IPS-11a (cell line): ENCODE results near the gene YKT6.
A peak's percentile ranks its signal among the peaks of the same experiment; 100 is the strongest.
"Not testable (repeated sequence)": the region's sequence is repeated elsewhere in the genome, so short reads cannot be mapped to it uniquely, and the experiment has no call there.

ENCODE experiments used
- H3K4me3 ChIP-seq: one replicate; pipeline ENCODE4 v1.5.1; 2013; ENCODE audit warnings: low read depth, low read length, control low read depth

YKT6 gene

DNA sequence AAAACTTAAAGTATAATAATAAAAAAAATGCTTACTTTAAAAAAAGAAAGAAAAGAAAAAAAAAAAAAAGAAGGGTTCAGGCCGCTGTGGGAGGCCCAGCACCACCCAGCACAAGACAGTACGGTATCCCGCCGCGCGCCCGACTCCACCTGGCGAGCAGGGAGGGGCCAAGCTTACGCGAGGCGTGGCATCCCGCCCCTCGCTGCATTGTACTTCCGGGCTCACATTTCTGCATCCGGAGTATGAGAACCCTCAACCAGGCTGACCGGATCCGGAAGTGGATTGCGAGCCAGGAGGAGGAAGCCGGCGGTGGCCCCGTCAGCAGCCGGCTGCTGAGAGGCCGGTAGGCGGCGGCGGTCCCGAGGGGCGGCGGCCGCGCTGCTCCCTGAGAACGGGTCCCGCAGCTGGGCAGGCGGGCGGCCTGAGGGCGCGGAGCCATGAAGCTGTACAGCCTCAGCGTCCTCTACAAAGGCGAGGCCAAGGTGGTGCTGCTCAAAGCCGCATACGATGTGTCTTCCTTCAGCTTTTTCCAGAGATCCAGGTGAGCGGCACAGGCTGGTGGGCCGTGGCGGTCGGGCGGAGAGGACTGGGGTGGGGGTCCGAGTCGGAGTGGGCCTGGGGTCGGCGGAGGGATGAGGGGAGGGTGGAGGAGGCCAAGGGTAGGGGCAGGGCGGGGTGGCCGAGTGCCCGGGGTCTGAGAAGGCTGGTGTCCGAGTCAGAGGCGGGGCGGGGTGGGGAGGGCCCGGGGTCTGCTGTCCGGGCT is at the start of gene YKT6:
Gene YKT6 (plus strand): TSS at position 280 of the 763 bp plus-strand sequence. CDS start 158 bp downstream, at position 438.
- peak within 1 kb of the TSS; percentile 94 for H3K4me3 ChIP-seq

DNA sequence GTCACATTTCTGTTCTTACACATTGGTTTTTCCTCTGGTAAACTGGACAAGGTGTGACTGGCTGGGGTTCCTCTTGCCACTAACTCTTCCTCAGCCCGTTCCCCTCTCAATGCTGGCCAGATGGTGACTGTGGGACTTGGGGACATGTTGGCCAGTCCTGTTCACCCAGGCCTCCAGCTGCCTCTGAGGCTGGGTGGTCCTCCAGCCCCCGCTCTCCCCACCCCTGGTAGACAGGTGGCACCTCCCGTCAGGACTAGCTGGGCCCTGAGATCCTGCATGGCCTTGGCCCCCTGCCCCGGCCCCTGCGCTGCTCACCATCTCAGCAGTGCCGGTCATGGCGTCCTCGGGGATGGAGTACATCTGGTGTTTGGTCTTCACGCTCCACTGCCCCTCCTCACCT is 48.8 kb upstream of the YKT6 start:
- no peak overlapping the region for H3K4me3 ChIP-seq

DNA sequence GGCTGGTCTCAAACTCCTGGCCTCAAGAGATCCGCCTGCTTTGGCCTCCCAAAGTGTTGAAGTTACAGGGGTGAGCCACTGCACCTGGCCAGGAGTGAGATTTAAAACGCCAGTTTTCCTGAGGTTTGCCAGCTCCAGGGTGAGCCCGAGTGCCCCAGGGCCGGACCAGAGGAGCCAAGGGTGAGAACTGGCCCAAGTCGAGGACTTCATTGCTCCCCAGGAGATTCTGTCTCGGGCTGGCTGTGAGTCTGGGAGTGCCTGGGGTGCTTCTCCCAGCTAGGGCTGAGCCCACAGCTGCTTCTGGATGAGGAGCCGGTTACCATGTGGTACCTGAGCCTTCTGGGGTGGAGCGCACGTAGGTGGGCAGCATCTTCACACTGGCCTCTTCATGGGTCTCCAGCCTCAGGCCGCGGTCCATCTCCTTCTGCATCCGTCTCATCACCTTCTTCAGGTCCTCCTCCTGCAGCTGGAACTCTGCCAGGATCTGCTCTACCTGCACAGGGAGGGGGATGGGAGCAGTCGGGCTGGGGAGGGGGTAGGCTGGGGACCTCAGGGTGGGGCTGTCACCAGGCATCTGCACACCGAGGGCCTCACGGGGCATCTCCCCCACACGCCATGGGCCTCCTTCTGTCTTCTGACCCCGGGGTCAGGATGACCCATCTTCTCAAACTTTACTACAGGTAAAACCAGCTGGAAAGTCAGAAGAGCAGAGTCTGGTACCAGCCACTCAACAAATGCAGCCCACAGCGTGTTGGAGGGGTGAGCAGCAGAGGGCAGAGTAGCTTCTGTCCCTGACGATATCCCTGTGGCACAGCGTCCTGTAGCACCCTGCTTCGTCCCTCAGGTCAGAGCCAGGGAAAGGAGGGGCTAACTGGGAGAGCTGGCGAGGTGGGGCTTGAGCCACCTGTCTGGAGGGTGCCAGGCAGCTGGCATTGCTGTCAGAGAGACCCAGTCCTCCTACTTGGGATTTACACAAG is 47.5 kb upstream of the YKT6 start:
- no peak overlapping the region for H3K4me3 ChIP-seq

DNA sequence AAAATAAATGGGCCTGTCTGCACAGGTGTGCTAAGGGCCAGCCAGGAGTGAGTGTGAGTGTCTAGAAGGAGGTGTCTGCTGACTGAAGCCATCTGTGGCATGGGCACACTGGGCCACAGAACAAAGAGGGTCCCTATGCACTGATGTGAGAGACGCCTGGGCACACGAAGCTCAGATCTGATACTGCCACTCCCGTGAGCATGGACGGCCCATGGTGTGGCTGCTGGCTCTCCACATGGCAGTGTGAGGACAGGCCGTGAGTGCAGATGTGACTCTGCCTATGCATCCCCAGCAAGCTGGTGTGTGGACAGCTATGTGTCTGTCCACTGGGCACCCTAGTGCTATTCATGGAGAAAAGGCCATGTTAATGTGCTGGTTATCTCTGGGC is 46.8 kb upstream of the YKT6 start:
- H3K4me3 ChIP-seq, result no peak overlapping the region

DNA sequence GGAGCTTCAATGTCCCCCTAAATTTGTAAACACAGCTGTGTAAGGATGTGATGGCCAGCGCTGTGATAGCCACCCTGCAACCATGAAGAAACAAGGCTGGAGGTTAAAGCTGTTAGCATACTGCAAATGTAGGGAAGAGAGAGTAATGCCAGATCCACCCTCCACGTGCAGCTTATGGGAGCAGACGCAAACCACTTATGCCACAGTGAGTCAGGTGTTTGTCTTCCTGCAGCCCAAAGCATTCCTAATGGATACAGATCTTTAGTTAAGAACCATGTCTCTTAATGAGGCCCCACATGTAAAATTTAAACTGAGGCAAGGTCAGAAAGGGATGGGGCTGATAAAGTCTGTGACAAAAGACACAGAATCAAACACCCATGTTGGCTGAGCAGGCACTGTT is 46.1 kb upstream of the YKT6 start:
- no peak overlapping the region for H3K4me3 ChIP-seq

DNA sequence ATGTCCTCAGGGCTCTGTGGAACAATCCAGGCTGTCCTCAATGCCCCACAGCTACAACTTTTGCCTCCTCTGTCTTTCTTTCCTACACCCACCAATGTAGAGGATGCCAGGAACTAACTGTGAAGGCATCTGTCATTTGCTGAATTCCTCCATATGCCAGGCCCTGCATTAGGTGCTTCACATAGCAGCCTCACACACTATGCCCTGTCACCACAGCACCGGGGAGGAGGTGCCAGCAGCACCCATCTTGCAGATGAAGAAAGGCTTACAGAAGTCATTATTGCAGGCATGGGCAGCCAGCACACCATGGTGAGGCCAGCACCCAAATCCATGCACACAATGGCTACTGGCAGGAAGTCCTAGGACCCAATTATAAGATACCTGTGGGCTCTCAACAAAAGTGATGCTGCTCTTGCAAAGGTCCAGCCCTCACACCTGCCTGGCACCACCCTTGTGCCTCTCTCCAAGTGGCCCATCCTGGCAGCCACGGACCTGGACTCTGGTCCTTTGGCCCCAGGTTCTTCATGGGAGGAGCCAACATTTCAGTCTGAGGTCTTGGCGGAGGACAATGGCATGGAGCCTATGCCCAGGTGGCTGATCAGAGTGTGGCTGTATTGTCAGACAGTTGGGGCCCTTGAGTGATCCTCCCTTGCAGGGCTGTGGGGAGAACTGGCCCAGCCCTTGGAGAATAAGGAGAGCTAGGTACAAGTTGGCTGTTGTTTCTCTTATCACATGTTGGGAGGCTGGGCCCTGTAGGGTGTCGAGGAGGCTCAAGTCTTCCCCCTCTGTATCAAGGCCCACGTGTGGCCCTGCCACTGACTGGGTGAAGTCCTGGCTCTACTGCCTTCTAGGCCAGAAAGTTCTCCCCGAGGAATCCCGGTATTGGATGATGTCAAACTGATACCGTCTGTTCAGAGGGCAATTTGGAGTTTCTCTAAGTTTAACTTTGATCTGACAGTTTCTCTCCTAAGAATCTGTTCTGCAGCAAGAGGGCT is 45.3 kb upstream of the YKT6 start:
- no peak overlapping the region for H3K4me3 ChIP-seq

DNA sequence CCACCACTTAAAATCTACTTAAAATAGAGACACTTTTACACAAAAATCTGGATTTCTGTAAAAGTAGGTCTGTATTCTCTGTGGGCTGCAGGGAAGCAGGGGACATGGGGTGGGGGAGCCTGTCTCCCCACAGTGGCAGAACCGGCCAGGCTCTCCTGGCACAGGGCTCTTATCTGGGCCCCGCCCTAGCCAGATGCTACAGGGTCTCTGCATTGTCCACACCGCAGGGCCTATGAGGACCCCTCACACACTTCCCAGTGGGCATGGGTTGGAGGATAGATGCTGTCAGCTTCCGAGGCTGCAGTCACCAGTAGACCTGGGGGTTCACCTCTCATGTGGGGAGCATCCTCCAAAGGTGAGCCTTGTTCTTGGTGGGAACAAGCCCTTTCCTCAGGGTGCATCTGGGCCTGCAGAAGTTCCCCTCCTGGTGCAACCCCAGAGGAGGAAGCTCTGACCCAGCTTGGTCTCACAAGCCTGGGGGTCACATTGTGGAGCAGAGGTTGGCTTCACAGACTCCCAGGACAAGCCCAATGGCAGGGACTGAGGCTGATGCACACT is 44.2 kb upstream of the YKT6 start:
- no peak overlapping the region for H3K4me3 ChIP-seq

DNA sequence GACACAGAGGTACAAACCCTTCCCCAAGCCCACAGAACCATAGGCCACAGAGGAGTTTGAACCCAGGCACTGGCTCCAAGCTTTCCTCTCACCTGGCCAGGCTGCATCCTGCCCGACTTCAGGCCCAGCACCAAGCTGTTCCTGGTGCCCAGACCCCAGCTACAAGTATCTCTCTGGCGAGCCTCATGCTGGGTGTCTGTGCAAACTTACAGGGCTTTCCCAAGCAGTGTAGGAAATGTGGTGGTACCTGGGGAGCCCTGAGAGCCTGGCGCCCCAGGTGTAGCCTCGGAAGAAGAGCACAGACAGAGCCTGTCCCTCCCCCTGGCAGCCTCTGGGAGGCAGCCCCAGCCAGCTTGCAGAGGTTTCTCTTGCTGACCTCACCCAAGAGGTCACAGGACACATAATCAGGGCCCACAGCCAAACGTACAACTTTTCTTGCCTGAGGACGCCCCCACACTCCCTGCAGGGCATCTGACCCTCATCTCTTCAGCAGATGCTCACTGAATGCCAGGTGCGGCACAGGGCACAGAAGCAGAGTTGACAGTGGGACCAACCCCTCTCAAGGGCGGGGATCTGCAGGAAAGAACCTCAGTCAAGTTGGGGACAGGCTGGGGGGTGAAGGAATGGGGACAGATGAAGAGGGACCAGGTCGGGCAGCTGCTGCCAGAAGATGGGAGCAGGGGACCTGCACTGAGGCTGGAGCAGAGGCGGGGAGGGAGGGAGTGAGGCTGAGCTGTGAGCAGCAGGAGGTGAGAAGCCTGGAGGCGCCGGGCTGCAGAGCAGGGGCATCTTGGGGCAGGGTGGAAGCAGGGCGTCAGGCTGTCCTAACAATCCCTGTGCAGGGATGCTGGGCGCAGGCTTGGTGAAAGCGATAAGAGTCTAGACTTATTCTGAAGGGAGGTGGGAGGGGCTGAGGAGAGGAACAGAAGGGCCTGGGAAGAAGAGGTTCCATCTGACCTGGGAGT is 43.4 kb upstream of the YKT6 start:
- H3K4me3 ChIP-seq, result no peak overlapping the region

DNA sequence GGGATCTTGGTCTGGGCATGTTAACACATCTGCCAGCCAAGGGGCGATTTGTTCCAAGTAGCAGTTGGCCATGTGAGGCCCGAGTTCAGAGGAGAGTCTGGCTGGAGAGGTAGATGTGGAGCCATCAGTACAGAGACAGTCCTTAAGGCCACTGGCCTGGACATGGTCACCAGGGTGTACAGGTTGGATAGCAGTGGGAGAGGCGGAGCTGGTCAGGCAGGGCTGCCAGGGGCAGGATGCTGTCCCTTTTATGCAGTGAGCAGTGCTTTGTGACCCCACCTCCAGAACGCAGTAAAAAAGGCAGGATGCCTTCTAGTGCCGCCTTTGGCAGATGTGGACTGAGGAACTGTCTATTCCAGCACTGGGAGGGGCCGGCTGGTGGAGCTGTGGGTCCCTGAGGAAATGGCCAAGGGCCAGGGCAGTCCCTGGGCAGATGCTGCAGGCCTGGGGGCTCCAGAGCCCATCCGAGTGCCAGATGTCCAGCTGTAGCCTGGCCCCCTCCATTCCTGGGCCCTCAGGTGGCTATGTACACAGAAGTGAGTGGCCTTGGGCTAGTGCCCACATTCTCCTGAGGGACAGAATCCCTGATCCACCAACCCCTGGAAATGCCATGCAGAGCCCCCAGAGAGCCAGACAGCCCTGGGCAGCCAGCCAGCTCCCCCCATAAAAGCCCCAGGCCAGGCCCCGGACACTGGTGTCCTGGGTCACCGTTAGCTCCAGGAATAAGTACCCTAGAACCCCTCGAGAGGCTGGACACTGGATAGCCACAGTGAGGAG is 42.5 kb upstream of the YKT6 start:
- H3K4me3 ChIP-seq, result no peak overlapping the region

DNA sequence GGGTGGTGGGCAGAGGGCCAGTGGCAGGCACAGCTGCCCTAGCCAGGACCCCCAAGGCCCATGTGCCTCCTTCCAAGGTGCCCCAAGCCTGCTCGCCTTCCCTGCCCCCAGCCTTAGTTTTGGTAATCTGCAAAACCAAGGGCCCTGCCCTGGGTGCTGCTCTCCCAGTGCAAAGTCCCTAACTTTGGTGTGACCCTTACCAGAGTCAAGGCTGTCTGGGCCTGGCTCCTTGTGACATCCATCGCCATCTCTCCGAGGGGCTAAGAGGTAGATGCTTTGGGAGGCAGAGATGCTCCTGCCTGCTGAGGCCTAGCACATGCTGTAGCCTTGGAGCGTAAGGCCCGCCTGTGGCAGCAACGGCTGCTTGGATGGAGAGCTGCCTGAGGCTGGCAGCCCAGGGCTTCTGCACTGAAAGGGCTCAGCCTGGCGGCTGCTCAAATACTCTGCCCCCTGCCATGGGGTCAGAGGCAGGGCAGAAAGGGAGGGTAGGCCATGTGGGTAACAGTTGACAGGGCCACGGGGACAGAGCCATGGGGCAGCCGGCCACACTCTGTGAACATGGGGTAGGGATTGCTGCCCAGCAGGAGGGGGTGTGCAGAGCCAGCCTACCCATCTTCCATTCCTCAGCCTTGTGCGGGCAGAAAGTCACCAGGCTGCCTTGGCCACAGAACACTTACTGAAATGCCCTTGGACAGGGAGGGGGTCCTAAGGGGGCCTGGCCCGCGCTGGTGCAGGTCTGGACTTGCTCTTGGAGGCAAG is 41.7 kb upstream of the YKT6 start:
- H3K4me3 ChIP-seq, result no peak overlapping the region

DNA sequence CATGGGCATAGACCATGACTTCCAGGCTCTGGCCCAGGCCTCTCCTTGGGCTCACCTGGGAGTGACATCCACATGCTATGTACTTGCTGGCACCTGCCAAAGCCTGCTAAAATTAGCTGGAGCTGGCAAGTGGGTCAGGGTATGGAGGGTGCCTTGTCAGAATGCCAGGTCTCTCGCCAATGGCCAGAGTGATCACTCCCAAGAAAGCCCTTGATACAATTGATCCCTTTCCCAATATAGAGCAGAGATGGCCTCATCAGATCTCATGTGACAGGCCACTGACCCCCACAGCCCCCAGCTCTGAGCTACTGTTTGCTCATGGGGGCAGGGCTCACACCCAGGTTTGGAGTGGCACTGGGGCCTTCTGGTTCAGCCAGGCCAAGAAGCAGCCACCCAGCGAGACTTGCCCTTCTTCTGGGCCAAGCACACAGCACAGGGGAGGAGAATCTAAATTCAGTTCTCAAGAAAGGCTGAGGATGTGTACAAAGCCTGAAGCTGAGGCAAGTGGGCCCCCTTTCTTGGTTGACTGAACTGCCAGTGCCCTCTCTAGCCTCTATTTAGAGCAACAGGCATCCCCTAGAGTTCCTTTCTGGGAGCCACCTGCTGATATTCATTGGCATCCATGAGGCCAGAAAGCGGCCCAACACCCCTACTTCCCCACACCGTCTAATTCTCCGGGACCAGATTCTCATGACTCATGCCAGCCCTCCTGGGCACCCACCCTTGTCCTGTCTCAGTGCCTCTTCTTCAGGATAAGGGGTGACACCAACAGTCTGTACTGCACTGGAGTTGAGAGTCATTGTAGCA is 40.8 kb upstream of the YKT6 start:
- no peak overlapping the region for H3K4me3 ChIP-seq

DNA sequence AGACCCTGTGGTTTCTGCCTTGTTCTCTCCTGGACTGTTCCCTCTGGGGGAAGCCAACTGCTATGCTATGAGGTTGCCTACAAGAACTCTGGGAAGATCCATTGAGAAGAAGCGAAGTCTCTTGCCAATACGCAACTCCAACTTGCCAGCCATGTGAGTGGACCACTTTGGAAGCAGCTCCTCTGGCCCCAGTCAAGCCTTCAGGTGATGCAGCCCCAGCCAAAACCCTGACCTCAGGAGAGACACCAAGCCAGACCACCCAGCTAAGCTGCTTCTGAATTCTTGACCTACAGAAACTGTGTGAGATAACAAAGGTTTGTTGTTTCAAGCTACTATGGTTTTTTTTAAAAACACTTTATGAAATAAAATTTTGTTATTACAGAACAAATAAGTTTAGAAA is 39.4 kb upstream of the YKT6 start:
- H3K4me3 ChIP-seq, result no peak overlapping the region

DNA sequence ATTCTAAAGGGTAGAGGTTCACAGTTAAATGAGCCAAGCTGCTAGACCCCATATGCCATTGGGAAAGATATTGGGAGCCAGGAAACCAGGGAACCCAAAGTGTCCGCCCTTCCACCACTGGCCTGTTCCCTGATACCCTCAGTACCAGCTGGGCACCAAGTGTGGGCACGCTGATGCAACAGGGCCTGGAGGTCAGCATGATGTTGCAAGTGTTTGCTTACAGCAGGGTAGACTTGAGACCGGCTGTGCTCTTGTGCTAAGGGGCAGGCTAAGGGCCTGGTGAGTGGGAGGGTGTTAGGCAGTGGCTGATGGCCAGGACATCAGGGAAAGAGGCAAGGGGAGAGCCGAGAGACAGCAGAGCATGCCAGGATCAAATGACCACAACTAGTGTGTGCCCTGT is 38.6 kb upstream of the YKT6 start:
- no peak overlapping the region for H3K4me3 ChIP-seq

DNA sequence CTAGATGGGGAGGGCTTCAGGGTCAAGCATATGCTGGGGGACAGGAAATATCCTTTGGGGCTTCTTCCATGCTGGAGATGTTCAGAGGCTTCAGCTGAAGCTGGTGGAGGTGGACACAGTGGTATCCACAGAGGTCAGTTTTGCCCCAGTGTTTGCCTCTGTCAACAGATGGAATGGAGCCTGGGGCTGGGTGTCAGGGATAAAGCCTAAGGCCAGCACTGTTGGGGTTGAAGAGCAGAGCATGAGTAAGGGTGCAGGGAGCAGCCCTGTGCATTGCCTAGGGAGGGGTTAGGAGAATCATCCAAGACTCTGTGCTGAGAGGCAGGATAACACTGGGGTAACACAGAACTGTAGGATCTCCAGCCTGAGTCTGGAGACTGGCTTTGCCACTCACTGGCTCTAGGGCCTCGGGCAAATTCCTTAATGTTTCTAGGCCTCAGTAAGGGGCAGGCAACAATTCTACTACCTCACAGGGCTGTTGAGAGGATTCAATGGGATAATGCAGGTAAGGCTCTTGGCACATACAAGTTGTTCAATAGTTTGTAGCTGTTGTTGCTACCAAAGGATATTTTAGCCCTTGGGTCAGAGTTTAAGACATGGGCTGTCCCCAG is 37.9 kb upstream of the YKT6 start:
- no peak overlapping the region for H3K4me3 ChIP-seq

DNA sequence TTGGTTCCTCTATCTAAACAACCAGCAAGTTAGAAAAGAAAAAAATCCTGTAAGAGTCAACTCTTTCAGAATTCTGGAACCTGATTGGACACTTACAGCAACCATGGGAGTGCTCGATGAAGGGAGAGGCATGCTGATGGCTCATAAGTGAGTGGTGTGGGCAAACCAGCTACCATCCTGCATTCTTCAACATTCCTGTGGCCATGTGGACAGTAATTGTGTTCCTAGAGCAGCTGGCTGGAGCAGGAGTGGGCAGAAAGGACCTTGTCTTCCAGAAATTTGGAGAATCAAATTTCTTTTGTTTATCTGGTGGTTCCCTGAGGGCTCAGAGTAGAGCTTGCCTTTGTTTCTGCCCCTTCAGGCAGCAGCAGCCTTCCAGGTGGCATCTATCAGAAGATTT is 37.2 kb upstream of the YKT6 start:
- no peak overlapping the region for H3K4me3 ChIP-seq

DNA sequence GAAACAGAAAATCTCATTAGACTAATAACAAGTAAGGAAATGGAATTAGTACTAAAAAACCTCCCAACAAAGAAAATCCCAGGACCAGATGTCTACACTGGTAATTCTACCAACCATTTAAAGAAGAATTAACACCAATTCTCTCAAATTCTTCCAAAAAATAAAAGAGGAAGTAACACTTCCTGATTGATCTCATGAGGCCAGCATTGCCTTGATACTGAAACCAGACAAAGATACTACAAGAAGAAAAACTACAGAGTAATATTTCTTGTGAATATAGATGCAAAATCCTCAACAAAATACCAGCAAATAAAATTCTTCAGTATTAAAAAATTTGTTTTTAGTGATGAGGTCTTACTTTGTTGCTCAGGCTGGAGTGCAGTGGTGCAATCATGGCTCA is 32.9 kb upstream of the YKT6 start:
- no peak overlapping the region for H3K4me3 ChIP-seq

DNA sequence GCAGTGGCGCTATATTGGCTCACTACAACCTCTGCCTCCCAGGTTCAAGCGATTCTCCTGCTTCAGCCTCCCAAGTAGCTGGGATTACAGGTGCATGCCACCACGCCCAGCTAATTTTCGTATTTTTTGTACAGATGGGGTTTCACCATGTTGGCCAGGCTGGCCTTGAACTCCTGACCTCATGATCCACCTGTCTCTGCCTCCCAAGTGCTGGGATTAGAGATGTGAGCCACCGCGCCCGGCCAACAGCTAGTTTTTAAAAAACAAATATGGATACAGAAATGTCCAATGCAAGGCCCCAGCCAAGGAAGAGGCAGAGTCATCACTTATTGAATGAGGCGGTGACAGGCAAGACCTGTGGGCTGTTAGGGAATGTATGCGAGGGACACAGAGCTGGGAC is 28.9 kb upstream of the YKT6 start:
- not testable (repeated sequence) for H3K4me3 ChIP-seq
